AG10803 (cell line): Measurements from ENCODE around the gene CMYA5.
A peak's percentile ranks its signal among the peaks of the same experiment; 100 is the strongest.

Source experiments
- DNase-seq: peaks from one replicate; pipeline ENCODE4 v3.0.0; 2010; ENCODE audit warnings: low read depth
- H3K4me3 ChIP-seq: 2 replicates; pipeline ENCODE4 v1.5.1; 2011; ENCODE audit warnings: mild to moderate bottlenecking, low read length, control low read depth
- TF ChIP-seq, protein P1 (sequence below): conservative IDR thresholded peaks from 2 replicates; pipeline ENCODE4 v1.5.1; 2011; ENCODE audit warnings: mild to moderate bottlenecking, low read length, control low read depth, inconsistent platforms

CMYA5 gene

DNA sequence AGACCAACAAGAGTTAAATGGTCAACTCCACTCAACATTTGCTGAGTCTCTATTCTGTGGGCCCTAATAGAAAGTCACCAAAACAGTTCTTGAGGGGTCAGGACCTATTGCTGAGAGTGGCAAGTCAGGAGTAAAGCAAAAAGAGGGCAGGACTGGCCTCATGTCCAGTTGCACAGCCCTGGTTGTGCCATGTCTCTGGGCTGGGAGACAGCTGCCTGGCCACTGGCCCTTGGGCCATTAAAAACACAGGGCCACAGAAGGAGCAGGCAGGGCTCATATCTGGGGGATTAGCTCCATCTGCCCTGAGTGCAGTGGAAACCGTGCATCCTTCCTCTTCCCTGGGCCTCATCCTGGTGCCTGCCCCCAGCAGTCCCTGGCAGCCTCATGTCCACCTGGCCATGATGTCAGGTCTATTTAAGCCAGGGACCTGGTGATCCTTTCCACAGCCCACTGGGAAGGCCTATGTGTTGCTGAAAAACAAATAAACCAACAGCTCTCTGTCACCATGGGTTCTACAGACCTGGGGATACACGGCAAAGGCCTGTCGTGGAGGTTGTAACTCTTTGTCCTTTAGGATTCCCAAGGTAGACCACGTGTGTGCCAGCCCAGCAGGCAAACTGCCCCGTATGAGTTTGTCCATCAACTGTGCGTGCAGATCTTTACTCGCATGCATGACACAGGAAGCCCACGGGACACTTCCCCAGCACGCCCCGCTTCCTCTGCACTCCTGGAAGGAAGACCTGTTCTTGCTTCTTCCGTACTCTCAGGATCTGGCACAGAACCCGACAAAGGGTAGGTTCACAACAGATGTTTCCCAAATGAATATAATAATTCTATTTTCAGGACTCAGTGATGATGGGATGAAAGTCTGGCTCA is 152.6 kb downstream of the CMYA5 start:
- TF ChIP-seq, protein P1, sequence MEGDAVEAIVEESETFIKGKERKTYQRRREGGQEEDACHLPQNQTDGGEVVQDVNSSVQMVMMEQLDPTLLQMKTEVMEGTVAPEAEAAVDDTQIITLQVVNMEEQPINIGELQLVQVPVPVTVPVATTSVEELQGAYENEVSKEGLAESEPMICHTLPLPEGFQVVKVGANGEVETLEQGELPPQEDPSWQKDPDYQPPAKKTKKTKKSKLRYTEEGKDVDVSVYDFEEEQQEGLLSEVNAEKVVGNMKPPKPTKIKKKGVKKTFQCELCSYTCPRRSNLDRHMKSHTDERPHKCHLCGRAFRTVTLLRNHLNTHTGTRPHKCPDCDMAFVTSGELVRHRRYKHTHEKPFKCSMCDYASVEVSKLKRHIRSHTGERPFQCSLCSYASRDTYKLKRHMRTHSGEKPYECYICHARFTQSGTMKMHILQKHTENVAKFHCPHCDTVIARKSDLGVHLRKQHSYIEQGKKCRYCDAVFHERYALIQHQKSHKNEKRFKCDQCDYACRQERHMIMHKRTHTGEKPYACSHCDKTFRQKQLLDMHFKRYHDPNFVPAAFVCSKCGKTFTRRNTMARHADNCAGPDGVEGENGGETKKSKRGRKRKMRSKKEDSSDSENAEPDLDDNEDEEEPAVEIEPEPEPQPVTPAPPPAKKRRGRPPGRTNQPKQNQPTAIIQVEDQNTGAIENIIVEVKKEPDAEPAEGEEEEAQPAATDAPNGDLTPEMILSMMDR = no peak
- no peak overlapping the region for H3K4me3 ChIP-seq
- DNase-seq = no peak

DNA sequence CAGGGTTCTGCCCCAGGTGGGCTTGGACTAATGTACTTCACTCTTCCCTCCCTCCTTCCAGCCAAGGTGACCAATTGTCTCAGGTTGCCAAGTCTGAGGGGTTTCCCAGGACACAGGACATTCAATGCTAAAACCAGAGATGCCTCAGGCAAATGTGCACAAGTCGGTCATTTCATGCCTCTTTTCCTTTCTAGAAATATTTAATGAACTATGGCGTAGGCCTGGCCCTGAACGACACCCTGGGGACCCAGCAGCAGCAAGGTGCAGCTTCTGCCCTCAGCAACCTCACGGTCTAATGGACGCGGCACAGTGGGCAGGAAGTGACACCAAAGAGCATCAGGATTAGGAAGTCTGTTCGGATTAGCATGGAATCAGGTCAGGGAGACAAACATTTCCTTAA is 153.4 kb downstream of the CMYA5 start:
- DNase-seq = no peak
- H3K4me3 ChIP-seq = no peak overlapping the region
- TF ChIP-seq, protein P1 = no peak

- H3K4me3 ChIP-seq = no peak overlapping the region
- no peak for DNase-seq
- TF ChIP-seq, protein P1 = no peak
Observed at GRCh38 chr5:79843450-79844388, 154.1 kb downstream of the CMYA5 start.

DNA sequence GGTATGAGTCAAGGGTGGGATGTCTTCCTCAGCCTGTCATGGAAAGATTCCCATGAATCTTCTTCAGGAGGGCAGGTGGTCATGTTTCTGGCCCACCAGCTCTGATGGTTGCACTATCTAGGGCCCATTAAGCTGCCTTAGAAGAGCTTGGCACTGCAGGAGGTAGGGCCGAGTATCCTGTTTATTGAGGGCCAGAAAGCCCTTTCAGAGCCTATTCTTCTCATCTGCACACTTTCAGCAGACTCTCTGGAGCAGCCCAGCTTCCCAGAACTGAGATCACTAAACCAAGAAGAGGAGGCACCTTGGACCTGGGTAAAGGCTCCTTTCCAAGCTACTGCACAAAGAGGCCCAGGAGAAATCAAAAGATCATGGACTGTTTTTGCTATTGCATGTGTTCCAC is 154.9 kb downstream of the CMYA5 start:
- DNase-seq = no peak
- TF ChIP-seq, protein P1 = no peak
- no peak overlapping the region for H3K4me3 ChIP-seq

DNA sequence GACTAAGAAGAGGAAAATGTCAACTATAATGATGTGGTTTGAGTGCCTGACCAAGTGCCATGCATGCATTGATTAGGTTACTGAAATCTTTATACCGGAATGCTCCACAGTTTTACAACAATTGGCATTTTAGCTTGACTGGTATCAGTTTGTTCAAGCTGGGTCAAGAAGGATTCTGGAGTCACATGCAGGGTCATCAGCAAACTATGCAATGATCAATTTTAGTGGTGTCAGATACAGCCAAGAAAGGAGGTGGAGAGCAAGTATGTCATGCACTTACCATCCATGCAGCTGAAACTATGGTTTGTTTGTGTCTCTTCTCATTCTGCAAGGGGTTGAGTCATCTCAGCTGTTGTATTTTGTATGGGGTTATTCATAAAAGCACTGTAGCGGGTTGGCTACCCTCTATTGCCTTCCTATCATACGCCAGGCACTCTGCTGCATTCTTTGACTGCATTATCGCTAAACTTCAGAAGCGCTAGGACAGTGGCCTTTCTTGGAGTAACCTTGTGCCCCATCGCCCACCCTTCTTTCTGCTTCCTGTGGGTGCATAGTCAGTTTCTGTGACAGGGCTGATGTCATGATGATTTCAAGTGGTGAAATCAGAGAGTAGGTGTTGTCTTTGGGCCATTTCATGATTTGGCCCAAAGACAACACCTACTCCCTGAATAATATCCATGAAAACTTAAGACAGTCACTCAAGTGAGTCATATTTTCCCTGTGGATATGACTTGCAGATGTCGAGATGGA is 156.0 kb downstream of the CMYA5 start:
- peak; percentile 94 for DNase-seq
- peak overlapping the region; percentile 42 for H3K4me3 ChIP-seq
- TF ChIP-seq, protein P1 = no peak

GRCh38 chr5:79846198-79846521 is 156.5 kb downstream of the CMYA5 start:
- TF ChIP-seq, protein P1 = no peak
- H3K4me3 ChIP-seq = no peak overlapping the region

More at GRCh38 chr5:79846198-79846521, 156.5 kb downstream of the CMYA5 start:
- DNase-seq = no peak
